Naive thymus-derived CD8-positive, alpha-beta T cell (primary cell): ENCODE results near the gene PLEKHM3. TPM values are rescaled to one million over a fixed set of nuclear protein-coding genes. Genes with fewer than 3 reads are reported as not detected.
"Not testable (repeated sequence)": the region's sequence is repeated elsewhere in the genome, so short reads cannot be mapped to it uniquely, and the experiment has no call there.

Experiments
- ATAC-seq, 2 donors: fragments of 150-1000 bp; cut with Tn5 transposase in 1 of 2; sonication (Bioruptor Pico), chemical (Tn5 transposase) in 1 of 2; 1 replicate in 1 of 2; 2 replicates in 1 of 2; pipeline ENCODE4 v1.10.0; 2021; ENCODE audit warnings: mild to moderate bottlenecking in 2 of 2, moderate library complexity in 2 of 2
- POLR2A ChIA-PET: fragments of 350-600 bp; sonication (Branson Sonifier 250); formaldehyde crosslinking; loops from one replicate; lab custom pipeline; 2021; ENCODE audit warnings: antibody characterized with exemption; lab: Charles Lee
- DNase-seq, 10 donors: peaks; one replicate each; pipeline versions ENCODE4 v3.0.0 to v3.0.0-alpha.2; 2020 to 2022
- H3K27ac Mint-ChIP-seq, 10 donors: one replicate each; pipeline ENCODE4 v1.8.0; 2020 to 2022; ENCODE audit warnings: mild to moderate bottlenecking in 10 of 10, mixed read lengths in 10 of 10, moderate library complexity in 4 of 10, inconsistent platforms in 1 of 10
- H3K27me3 Mint-ChIP-seq, 5 donors: one replicate each; pipeline ENCODE4 v1.8.0; 2021 to 2022; ENCODE audit warnings: mixed read lengths in 5 of 5
- H3K36me3 Mint-ChIP-seq, 3 donors: one replicate each; pipeline ENCODE4 v1.8.0; 2020 to 2022; ENCODE audit warnings: mixed read lengths in 3 of 3, mild to moderate bottlenecking in 2 of 3, inconsistent platforms in 1 of 3
- H3K4me1 Mint-ChIP-seq, 4 donors: one replicate each; pipeline ENCODE4 v1.8.0; 2021 to 2022; ENCODE audit warnings: mixed read lengths in 4 of 4
- H3K4me3 Mint-ChIP-seq, 10 donors: one replicate each; pipeline ENCODE4 v1.8.0; 2020 to 2022; ENCODE audit warnings: mild to moderate bottlenecking in 10 of 10, mixed read lengths in 10 of 10, moderate library complexity in 6 of 10, inconsistent platforms in 1 of 10
- H3K9me3 Mint-ChIP-seq, 9 donors: one replicate each; pipeline ENCODE4 v1.8.0; 2020 to 2022; ENCODE audit warnings: mixed read lengths in 9 of 9, mild to moderate bottlenecking in 3 of 9, inconsistent platforms in 1 of 9, moderate library complexity in 1 of 9
- polyA plus RNA-seq, 3 donors: library from polyadenylated mRNA; unstranded; fragments of 300-500 nt; fragmentation: Illumina TruSeq; gene quantifications; one replicate each; pipeline ENCODE4 v1.2.3, GENCODE V29; 2021
- total RNA-seq, 8 experiments: library from RNA in 2 of 8; stranded (reverse) in 2 of 8; gene quantifications; one replicate each; pipeline ENCODE4 v1.2.3 and lab custom pipeline; 2021 to 2026

Gene PLEKHM3
- total and polyA plus RNA-seq, 5 experiments from 2014 or later, result 2.5 to 16.5 (median 3.4) TPM

GRCh38 chr2:207819839-207820784 lies 205.2 kb downstream of the PLEKHM3 start:
- Mint-ChIP-seq H3K9me3 (no peaks in the 10 kb centered on the region), H3K36me3 (peaks cover 0 to 25% (median 10%) of the 10 kb centered on the region in 3 donors), H3K27me3 (no peaks in the 10 kb centered on the region), H3K4me3 (no peak overlapping the region), H3K4me1 (peaks cover 0 to 4% (median 0%) of the 10 kb centered on the region in 4 donors), H3K27ac (no peak overlapping the region)
- ATAC-seq (no peak), DNase-seq (no peak)
- POLR2A ChIA-PET, result interaction anchor here (0.7 kb wide), 1 partner anchor 1257 kb away, joined by 3 read pairs; no protein-coding TSS in a partner anchor

GRCh38 chr2:207819021-207819797 lies 206.1 kb downstream of the PLEKHM3 start:
- ATAC-seq (no peak), DNase-seq (no peak)
- Mint-ChIP-seq H3K36me3 (peaks cover 0 to 16% (median 6%) of the 10 kb centered on the region in 3 donors), H3K9me3 (no peaks in the 10 kb centered on the region), H3K27me3 (no peaks in the 10 kb centered on the region), H3K27ac (no peak overlapping the region), H3K4me1 (peaks cover 0 to 4% (median 0%) of the 10 kb centered on the region in 4 donors), H3K4me3 (no peak overlapping the region)
- POLR2A ChIA-PET, result no interaction called here

- DNase-seq (no peak), ATAC-seq (no peak)
- Mint-ChIP-seq H3K4me3 (no peak overlapping the region), H3K9me3 (no peaks in the 10 kb centered on the region), H3K27ac (no peak overlapping the region), H3K4me1 (no peaks in the 10 kb centered on the region), H3K27me3 (no peaks in the 10 kb centered on the region), H3K36me3 (peaks cover 0 to 3% (median 0%) of the 10 kb centered on the region in 3 donors)
- POLR2A ChIA-PET, result no interaction called here
These were observed 208.8 kb downstream of the PLEKHM3 start for GRCh38 chr2:207816546-207816945.

DNA sequence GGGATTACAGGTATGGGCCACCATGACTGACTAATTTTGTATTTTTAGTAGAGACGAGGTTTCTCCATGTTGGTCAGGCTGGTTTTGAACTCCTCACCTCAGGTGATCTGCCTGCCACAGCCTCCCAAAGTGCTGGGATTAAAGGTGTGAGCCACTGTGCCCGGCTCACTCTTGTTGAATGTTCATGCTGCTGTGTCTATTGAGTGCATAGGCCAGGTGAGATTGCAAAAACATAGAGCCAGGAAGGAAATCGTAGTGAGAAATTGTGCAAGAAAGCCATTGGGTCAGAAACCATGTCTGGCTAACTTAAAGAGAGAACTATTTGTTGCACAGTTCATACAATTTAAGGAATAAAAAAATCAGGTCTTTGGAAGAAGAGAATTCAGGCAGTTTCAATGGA lies 210.1 kb downstream of the PLEKHM3 start:
- ATAC-seq, result no peak
- Mint-ChIP-seq H3K4me1 (peaks cover 0 to 2% (median under 1%) of the 10 kb centered on the region in 4 donors), H3K27ac (no peak overlapping the region), H3K4me3 (no peak overlapping the region), H3K27me3 (no peaks in the 10 kb centered on the region), H3K36me3 (peaks cover 0 to 3% (median 0%) of the 10 kb centered on the region in 3 donors), H3K9me3 (no peaks in the 10 kb centered on the region)
- DNase-seq, result no peak
- POLR2A ChIA-PET, result no interaction called here

DNA sequence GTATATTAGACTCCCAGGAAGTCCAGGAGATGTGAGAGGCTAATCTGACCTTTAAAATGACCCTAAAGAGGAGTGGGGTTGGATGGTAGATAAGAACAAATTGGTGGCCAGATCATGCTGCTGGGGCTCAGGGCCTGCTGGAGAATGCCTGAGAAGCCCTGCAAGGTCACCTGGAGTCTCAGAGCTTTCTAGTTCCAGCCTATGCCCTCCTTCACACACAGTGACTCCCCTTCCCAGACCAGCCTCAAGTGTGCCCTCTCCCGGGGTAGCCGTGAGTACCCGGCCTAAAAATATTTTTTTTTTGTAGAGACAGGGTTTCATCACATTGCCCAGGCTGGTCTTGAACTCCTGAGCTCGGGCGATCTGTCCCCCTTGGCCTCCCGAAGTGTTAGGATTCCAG lies 211.4 kb downstream of the PLEKHM3 start:
- H3K4me3 Mint-ChIP-seq, result no peak overlapping the region
- peaks cover 0 to 2% (median under 1%) of the 10 kb centered on the region in 4 donors for H3K4me1 Mint-ChIP-seq
- DNase-seq, result no peak
- H3K27ac Mint-ChIP-seq, result no peak overlapping the region
- ATAC-seq, result no peak
- H3K27me3 Mint-ChIP-seq, result peaks cover 0 to 2% (median 0%) of the 10 kb centered on the region in 5 donors
- H3K9me3 Mint-ChIP-seq, result peaks cover 0 to 2% (median 0%) of the 10 kb centered on the region in 9 donors
- POLR2A ChIA-PET, result no interaction called here
- no peaks in the 10 kb centered on the region for H3K36me3 Mint-ChIP-seq

DNA sequence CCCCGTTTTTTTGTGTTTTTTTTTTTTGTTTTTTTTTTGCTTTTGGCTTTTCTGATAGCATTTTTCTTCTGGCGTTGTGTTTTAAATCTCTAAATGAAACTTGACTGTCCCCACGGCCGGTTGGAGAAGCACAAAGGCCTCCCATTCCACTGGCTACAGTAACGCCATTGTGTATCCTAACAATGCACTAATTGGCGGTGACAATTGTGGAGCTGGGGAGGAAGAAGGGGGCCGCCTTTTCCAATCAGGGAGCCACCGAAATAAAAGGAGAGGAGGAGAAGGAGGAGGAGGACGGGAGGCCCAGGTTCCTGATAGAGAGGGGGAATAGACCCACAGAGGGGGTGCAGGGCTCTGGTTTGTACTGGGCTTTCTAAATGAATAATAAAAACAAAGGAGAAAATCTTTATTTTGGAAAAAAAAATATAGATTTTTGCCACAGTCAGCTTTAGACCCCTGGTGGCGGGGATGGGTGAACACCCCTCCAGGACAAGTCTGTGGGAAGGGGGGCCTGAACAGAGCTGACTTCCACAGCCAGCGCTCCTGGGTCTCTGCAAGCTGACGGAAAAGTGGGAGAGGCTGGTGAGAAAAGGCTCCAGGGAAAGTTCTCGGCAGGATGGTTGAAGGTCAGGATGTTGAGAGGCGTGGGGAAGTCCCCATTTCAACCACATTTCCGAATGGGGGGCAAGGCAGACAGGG lies 212.0 kb downstream of the PLEKHM3 start:
- POLR2A ChIA-PET, result no interaction called here
- ATAC-seq, result no peak

GRCh38 chr2:207812726-207813080 lies 212.6 kb downstream of the PLEKHM3 start:
- ATAC-seq, result no peak
- Mint-ChIP-seq H3K27me3 (peaks cover 0 to 3% (median 0%) of the 10 kb centered on the region in 5 donors), H3K27ac (no peak overlapping the region), H3K36me3 (no peaks in the 10 kb centered on the region), H3K4me3 (no peak overlapping the region), H3K9me3 (peaks cover 0 to 2% (median 0%) of the 10 kb centered on the region in 9 donors), H3K4me1 (peaks cover 0 to 2% (median under 1%) of the 10 kb centered on the region in 4 donors)
- no peak for DNase-seq
- POLR2A ChIA-PET, result no interaction called here

More for the DNA sequence above, 212.0 kb downstream of the PLEKHM3 start:
- Mint-ChIP-seq H3K9me3 (peaks cover 0 to 2% (median 0%) of the 10 kb centered on the region in 9 donors), H3K27ac (peak overlapping the region in 1 of 10 donors; percentile 43), H3K4me1 (peaks cover 0 to 2% (median under 1%) of the 10 kb centered on the region in 4 donors), H3K4me3 (no peak overlapping the region), H3K36me3 (no peaks in the 10 kb centered on the region), H3K27me3 (peaks cover 0 to 3% (median 0%) of the 10 kb centered on the region in 5 donors)
- no peak for DNase-seq

GRCh38 chr2:207812058-207812725 lies 213.1 kb downstream of the PLEKHM3 start:
- DNase-seq (no peak), ATAC-seq (no peak)
- Mint-ChIP-seq H3K27me3 (peaks cover 0 to 4% (median 3%) of the 10 kb centered on the region in 5 donors), H3K36me3 (no peaks in the 10 kb centered on the region), H3K27ac (no peak overlapping the region), H3K4me3 (no peak overlapping the region), H3K4me1 (peaks cover 0 to 2% (median under 1%) of the 10 kb centered on the region in 4 donors), H3K9me3 (peaks cover 0 to 2% (median 0%) of the 10 kb centered on the region in 9 donors)
- POLR2A ChIA-PET, result no interaction called here

DNA sequence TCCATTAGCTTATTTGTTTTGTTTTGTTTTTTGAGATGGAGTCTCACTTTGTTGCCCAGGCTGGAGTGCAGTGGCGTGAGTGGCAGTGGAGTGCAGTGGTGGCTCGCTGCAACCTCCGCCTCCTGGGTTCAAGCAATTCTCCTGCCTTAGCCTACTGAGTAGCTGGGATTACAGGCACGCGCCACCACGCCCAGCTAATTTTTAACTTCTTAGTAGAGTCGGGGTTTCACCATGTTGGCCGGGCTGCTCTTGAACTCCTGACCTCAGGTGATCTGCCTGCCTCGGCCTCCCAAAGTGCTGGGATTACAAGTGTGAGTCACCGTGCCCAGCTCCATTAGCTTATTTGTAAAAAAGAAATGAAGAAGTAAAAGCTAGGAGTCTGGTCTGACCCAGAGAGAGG lies 213.7 kb downstream of the PLEKHM3 start:
- H3K4me1 Mint-ChIP-seq, H3K4me3 Mint-ChIP-seq, POLR2A ChIA-PET, H3K9me3 Mint-ChIP-seq, H3K27me3 Mint-ChIP-seq, H3K36me3 Mint-ChIP-seq, DNase-seq, H3K27ac Mint-ChIP-seq, ATAC-seq: not testable (repeated sequence)

- Mint-ChIP-seq H3K4me1 (peaks cover 0 to 2% (median under 1%) of the 10 kb centered on the region in 4 donors), H3K9me3 (peaks cover 0 to 2% (median 0%) of the 10 kb centered on the region in 9 donors), H3K27ac (no peak overlapping the region), H3K36me3 (no peaks in the 10 kb centered on the region), H3K27me3 (peaks cover 0 to 4% (median 3%) of the 10 kb centered on the region in 5 donors), H3K4me3 (no peak overlapping the region)
- ATAC-seq (no peak), DNase-seq (no peak)
- POLR2A ChIA-PET, result no interaction called here
These were observed 215.0 kb downstream of the PLEKHM3 start for GRCh38 chr2:207810200-207810788.

DNA sequence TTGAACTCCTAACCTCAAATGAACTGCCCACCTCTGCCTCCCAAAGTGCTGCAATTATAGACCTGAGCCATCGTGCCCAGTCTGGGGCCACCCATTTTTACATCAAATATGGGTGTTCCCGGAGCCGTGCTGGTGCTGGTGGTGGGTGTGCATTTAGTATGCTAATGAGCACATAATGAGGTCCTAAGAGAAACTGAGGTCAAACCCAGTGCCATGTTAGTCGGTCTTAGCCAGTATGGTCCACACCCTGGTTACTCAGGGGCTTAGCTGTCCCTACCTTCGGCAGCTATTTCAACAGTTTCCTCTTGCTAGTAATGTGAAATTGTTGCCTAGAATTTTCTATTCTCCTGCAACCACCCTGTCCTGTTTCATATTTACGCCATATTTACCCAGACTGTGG lies 217.2 kb downstream of the PLEKHM3 start:
- no peak for DNase-seq
- ATAC-seq, result no peak
- Mint-ChIP-seq H3K27me3 (peaks cover 0 to 4% (median 3%) of the 10 kb centered on the region in 5 donors), H3K9me3 (peaks cover 0 to 2% (median 0%) of the 10 kb centered on the region in 9 donors), H3K4me3 (no peak overlapping the region), H3K27ac (no peak overlapping the region), H3K4me1 (peaks cover 0 to 2% (median under 1%) of the 10 kb centered on the region in 4 donors), H3K36me3 (no peaks in the 10 kb centered on the region)
- POLR2A ChIA-PET, result no interaction called here
